HFF-Myc (cell line): ENCODE results near the gene TIMP2.

Experiments
- DNase-seq: peaks from one replicate; pipeline ENCODE4 v3.0.0-alpha.2; 2011; ENCODE audit warnings: low read depth; ENCODE audit errors: extremely low read depth
- H3K4me3 ChIP-seq: replicated peaks from 2 replicates; pipeline ENCODE4 v1.5.1; 2011; ENCODE audit warnings: low read depth, mild to moderate bottlenecking, control low read depth, low read length
- CTCF ChIP-seq: IDR thresholded peaks from 2 replicates; pipeline ENCODE4 v1.5.1; 2012; ENCODE audit warnings: mild to moderate bottlenecking, low read depth, low read length, control low read depth; ENCODE audit errors: missing control alignments

Gene TIMP2

GRCh38 chr17:78836420-78837021, 88.7 kb downstream of the TIMP2 start:
- H3K4me3 ChIP-seq, result no peak overlapping the region
- no peak for TF ChIP-seq CTCF
- DNase-seq, result no peak

GRCh38 chr17:78834571-78834970, 90.6 kb downstream of the TIMP2 start:
- H3K4me3 ChIP-seq, result no peak overlapping the region
- TF ChIP-seq CTCF, result no peak
- DNase-seq, result no peak

- no peak for TF ChIP-seq CTCF
- DNase-seq, result no peak
- H3K4me3 ChIP-seq, result no peak overlapping the region
Measured at GRCh38 chr17:78832541-78832810, 92.7 kb downstream of the TIMP2 start.

- no peak overlapping the region for H3K4me3 ChIP-seq
- no peak for DNase-seq
- no peak for TF ChIP-seq CTCF
Measured at GRCh38 chr17:78831688-78832540, 93.3 kb downstream of the TIMP2 start.

- TF ChIP-seq CTCF, result no peak
- no peak overlapping the region for H3K4me3 ChIP-seq
- no peak for DNase-seq
Measured at GRCh38 chr17:78829477-78829876, 95.7 kb downstream of the TIMP2 start.

- no peak overlapping the region for H3K4me3 ChIP-seq
- TF ChIP-seq CTCF, result peak; percentile 62
- DNase-seq, result no peak
Measured at GRCh38 chr17:78828470-78829185, 96.6 kb downstream of the TIMP2 start.
